NB4 (cell line): ENCODE results near the gene NTM.

Experiments
- DNase-seq: peaks from one replicate; pipeline ENCODE4 v3.0.0; 2010; ENCODE audit warnings: low read depth
- H3K4me3 ChIP-seq: one replicate; pipeline ENCODE4 v1.5.1; 2011; ENCODE audit warnings: mild to moderate bottlenecking, low read depth, low read length, moderate library complexity
- MYC ChIP-seq: IDR thresholded peaks from 2 replicates; pipeline ENCODE4 v1.6.1; 2011; ENCODE audit warnings: low read depth, low read length
- POLR2A ChIP-seq: IDR thresholded peaks from 2 replicates; pipeline ENCODE4 v1.6.1; 2011; ENCODE audit warnings: mild to moderate bottlenecking; ENCODE audit not compliant: insufficient read length; ENCODE audit errors: extremely low read depth
- TF ChIP-seq, protein P1 (sequence below): IDR thresholded peaks from one replicate; pipeline ENCODE4 v1.5.1; 2012; ENCODE audit warnings: low read depth, low read length
- TF ChIP-seq, protein P2 (sequence below): IDR thresholded peaks from 2 replicates; pipeline ENCODE4 v1.6.1; 2011; ENCODE audit warnings: low read depth, low read length

NTM gene

DNA sequence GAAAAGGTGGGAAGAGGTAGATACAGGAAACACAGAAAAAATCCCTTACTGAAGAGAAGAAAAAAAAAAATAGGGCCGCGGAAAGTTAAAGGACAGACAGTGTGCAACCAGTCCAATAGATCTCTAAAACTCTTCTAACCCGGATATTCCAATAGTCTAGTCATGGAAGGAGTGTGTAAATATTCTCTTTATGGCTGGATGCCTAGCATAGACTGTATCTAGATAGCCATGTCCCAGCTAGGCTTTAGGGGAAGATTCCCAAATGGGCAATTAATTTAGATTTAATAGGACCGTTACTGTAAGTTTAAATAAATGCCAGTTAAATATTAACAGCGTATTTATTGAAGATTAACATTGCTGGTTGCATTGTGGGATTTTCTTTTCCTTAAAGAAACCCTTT, 532.7 kb downstream of the NTM start:
- TF ChIP-seq MYC (no peak), POLR2A (no peak)
- TF ChIP-seq, protein P1, sequence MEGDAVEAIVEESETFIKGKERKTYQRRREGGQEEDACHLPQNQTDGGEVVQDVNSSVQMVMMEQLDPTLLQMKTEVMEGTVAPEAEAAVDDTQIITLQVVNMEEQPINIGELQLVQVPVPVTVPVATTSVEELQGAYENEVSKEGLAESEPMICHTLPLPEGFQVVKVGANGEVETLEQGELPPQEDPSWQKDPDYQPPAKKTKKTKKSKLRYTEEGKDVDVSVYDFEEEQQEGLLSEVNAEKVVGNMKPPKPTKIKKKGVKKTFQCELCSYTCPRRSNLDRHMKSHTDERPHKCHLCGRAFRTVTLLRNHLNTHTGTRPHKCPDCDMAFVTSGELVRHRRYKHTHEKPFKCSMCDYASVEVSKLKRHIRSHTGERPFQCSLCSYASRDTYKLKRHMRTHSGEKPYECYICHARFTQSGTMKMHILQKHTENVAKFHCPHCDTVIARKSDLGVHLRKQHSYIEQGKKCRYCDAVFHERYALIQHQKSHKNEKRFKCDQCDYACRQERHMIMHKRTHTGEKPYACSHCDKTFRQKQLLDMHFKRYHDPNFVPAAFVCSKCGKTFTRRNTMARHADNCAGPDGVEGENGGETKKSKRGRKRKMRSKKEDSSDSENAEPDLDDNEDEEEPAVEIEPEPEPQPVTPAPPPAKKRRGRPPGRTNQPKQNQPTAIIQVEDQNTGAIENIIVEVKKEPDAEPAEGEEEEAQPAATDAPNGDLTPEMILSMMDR = no peak
- TF ChIP-seq, protein P2, sequence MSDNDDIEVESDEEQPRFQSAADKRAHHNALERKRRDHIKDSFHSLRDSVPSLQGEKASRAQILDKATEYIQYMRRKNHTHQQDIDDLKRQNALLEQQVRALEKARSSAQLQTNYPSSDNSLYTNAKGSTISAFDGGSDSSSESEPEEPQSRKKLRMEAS = no peak
- H3K4me3 ChIP-seq = no peak overlapping the region
- no peak for DNase-seq

- H3K4me3 ChIP-seq = no peak overlapping the region
- no peak for DNase-seq
- TF ChIP-seq MYC (no peak), POLR2A (no peak)
- TF ChIP-seq, protein P2 = no peak
- TF ChIP-seq, protein P1 = no peak
Observed at GRCh38 chr11:131904756-131905155, 534.3 kb downstream of the NTM start.

- TF ChIP-seq, protein P2 = no peak
- no peak for TF ChIP-seq MYC
- TF ChIP-seq, protein P1 = no peak
- no peak for TF ChIP-seq POLR2A
- H3K4me3 ChIP-seq = no peak overlapping the region
- no peak for DNase-seq
Observed at GRCh38 chr11:131906963-131907362, 536.5 kb downstream of the NTM start.

DNA sequence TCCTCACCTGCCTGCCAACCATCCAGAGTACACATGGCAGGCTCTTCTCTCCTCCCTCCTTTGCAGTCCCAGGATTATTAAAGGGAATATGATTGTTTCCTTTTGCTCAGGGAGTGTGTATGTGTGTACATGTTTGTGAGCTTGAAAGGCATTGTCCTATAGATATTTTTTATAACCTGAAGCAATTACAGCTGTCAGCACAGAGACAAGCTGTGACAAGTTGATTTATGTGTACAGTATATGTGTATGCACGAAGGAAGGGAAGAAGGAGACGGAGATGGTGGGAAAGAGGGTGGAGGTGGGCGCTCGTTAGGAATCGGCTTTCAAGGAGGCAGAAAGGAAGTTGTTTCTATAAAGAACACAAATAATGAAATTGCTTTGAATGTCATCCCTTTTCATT, 537.0 kb downstream of the NTM start:
- TF ChIP-seq POLR2A (no peak), MYC (no peak)
- TF ChIP-seq, protein P1 = no peak
- TF ChIP-seq, protein P2 = no peak
- no peak for DNase-seq

DNA sequence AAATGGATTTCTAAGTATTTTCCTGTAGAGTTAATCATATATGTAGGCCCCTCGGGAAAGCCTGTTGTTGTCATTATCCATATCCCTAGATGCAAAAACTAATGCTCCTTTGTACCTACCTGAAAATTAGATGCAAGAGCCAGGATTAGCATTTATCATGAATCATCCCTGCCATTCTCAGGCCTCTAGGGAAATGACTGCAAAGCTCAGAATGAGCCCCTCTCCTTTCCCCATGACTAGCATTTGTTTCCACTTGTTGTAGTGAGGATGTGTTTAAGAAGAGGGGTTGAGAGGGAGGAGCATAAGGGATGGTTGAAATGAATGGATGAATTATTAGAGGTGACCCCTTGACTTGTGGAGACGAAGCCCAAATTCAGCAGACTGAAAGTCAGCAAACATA, 537.9 kb downstream of the NTM start:
- TF ChIP-seq, protein P2 = no peak
- TF ChIP-seq MYC (no peak), POLR2A (no peak)
- TF ChIP-seq, protein P1 = no peak
- no peak overlapping the region for H3K4me3 ChIP-seq
- DNase-seq = no peak

More for the DNA sequence above, 537.0 kb downstream of the NTM start:
- no peak overlapping the region for H3K4me3 ChIP-seq

DNA sequence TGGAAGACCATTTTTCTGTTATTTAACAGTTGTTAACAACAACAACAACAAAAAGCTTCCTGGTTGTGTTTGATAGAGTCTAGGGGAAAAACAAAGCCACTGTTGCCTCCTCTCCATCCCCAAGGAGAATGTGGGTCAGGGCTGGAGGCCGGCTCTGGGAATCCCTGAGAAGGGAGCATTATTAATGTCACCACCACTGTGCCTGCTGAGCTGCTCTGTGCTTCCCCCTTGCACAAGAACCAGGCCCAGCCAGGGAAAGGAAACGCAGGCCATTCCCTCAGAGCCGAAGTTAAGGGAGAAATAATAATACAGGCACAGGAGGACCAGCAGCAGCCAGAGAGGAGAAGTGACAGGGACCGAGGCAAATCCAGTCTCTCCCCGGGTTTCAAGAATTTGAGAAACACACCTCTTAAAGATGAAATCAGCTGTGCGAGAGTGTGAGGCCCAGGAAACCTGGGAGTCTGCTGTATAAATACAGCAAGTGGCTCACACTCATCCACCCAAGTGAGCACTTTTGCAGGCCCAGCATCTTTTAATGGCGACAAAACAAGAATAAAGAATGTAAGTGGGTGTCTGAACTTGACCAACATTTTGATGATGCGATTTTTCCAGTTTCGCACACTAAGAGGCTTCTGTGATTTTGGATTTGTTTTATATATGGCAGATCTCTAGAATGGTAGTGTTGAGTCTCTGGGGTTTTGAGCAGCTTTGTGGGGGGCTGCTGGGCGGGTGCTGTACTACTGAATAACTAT, 539.2 kb downstream of the NTM start:
- no peak overlapping the region for H3K4me3 ChIP-seq
- TF ChIP-seq POLR2A (no peak), MYC (no peak)
- TF ChIP-seq, protein P1 = no peak
- TF ChIP-seq, protein P2 = no peak
- no peak for DNase-seq
